Stimulated activated CD8-positive, alpha-beta memory T cell treated with anti-CD3 and anti-CD28 coated beads, Interleukin-2, amount 100 ng/mL, for 1 hour (primary cell): Measurements from ENCODE around the gene PCK1.

Experiments
- DNase-seq, 2 donors: peaks; one replicate each; pipeline ENCODE4 v3.0.0-alpha.2; 2020; ENCODE audit warnings: low read depth in 2 of 2

The PCK1 gene

GRCh38 chr20:57576002-57576401 lies 15.1 kb downstream of the PCK1 start:
- DNase-seq = no peak

GRCh38 chr20:57576617-57577550 lies 16.0 kb downstream of the PCK1 start:
- DNase-seq = no peak

GRCh38 chr20:57577679-57578475 lies 17.0 kb downstream of the PCK1 start:
- no peak for DNase-seq

GRCh38 chr20:57578476-57579165 lies 17.7 kb downstream of the PCK1 start:
- DNase-seq = no peak

GRCh38 chr20:57579331-57579897 lies 18.5 kb downstream of the PCK1 start:
- DNase-seq = no peak

- DNase-seq = no peak
These were observed 19.1 kb downstream of the PCK1 start for GRCh38 chr20:57579898-57580447.

GRCh38 chr20:57580478-57581201 lies 19.7 kb downstream of the PCK1 start:
- DNase-seq = no peak

- DNase-seq = no peak
These were observed 20.5 kb downstream of the PCK1 start for GRCh38 chr20:57581202-57582028.

GRCh38 chr20:57582029-57582378 lies 21.1 kb downstream of the PCK1 start:
- no peak for DNase-seq

- DNase-seq = no peak
These were observed 21.8 kb downstream of the PCK1 start for GRCh38 chr20:57582432-57583288.

- DNase-seq = no peak
These were observed 22.7 kb downstream of the PCK1 start for GRCh38 chr20:57583289-57584257.

- DNase-seq = no peak
These were observed 24.0 kb downstream of the PCK1 start for GRCh38 chr20:57584768-57585461.

- DNase-seq = no peak
These were observed 24.7 kb downstream of the PCK1 start for GRCh38 chr20:57585466-57586213.

- DNase-seq = no peak
These were observed 25.5 kb downstream of the PCK1 start for GRCh38 chr20:57586370-57586793.

GRCh38 chr20:57586943-57587277 lies 26.0 kb downstream of the PCK1 start:
- no peak for DNase-seq

GRCh38 chr20:57587278-57587988 lies 26.5 kb downstream of the PCK1 start:
- no peak for DNase-seq
